HEK293 (cell line): ENCODE results near the gene KRT40.
"Not testable (repeated sequence)": the region's sequence is repeated elsewhere in the genome, so short reads cannot be mapped to it uniquely, and the experiment has no call there.

ENCODE experiments used
- CTCF ChIA-PET: fragments of 350-600 bp; formaldehyde crosslinking; extraction: SDS; loops from one replicate; lab custom pipeline; 2021; ENCODE audit warnings: antibody characterized with exemption; lab: Yijun Ruan, JAX
- POLR2A ChIA-PET: fragments of 300-600 bp; formaldehyde crosslinking; extraction: SDS; loops from one replicate; lab custom pipeline; 2020; ENCODE audit warnings: antibody characterized with exemption, inconsistent platforms; lab: Yijun Ruan, JAX
- H3K27ac ChIP-seq: fragments of 200-500 bp; sonication (Bioruptor generic); 2 replicates; pipeline ENCODE4 v1.5.1; 2014; ENCODE audit warnings: low read depth, low read length, control low read depth, inconsistent platforms; ENCODE audit errors: extremely low read depth
- H3K36me3 ChIP-seq, 2 experiments: fragments of 200-500 bp in 1 of 2; sonication (Bioruptor generic) in 1 of 2; 1 replicate in 1 of 2; 2 replicates in 1 of 2; pipeline ENCODE4 v1.5.1; 2014 to 2017; ENCODE audit warnings: inconsistent platforms in 2 of 2, low read length in 2 of 2; ENCODE audit not compliant: control insufficient read depth in 2 of 2, insufficient read depth in 1 of 2
- H3K4me1 ChIP-seq: fragments of 200-500 bp; sonication (Bioruptor generic); 2 replicates; pipeline ENCODE4 v1.5.1; 2014; ENCODE audit warnings: mild to moderate bottlenecking, low read length, inconsistent platforms; ENCODE audit not compliant: control insufficient read depth, insufficient read depth
- H3K4me3 ChIP-seq: 2 replicates; pipeline ENCODE4 v1.5.1; 2011; ENCODE audit warnings: low read depth, mild to moderate bottlenecking, control low read depth, low read length, moderate library complexity
- H3K9me3 ChIP-seq: fragments of 200-500 bp; sonication (Bioruptor generic); 2 replicates; pipeline ENCODE4 v1.5.1; 2014; ENCODE audit warnings: low read depth, low read length, inconsistent platforms; ENCODE audit not compliant: control insufficient read depth, insufficient read depth
- PBX3 ChIP-seq: sonication (generic); formaldehyde crosslinking; IDR thresholded peaks from 2 replicates; pipeline ENCODE4 v1.8.1; 2022; ENCODE audit warnings: mild to moderate bottlenecking, moderate library complexity, missing genetic modification reagents
- REPIN1 ChIP-seq: fragments of 450-650 bp; formaldehyde crosslinking; IDR thresholded peaks from 2 replicates; pipeline ENCODE4 v1.5.1; 2017; ENCODE audit warnings: missing biosample characterization, missing genetic modification characterization, low read depth
- ZBTB20 ChIP-seq: fragments of 450-650 bp; formaldehyde crosslinking; IDR thresholded peaks from 2 replicates; pipeline ENCODE4 v1.5.1; 2016; ENCODE audit warnings: missing biosample characterization, missing genetic modification characterization
- ZFHX2 ChIP-seq: fragments of 450-650 bp; formaldehyde crosslinking; conservative IDR thresholded peaks from 2 replicates; pipeline ENCODE4 v1.5.1; 2016; ENCODE audit warnings: missing biosample characterization, missing genetic modification characterization
- ZFP69B ChIP-seq: fragments of 450-650 bp; formaldehyde crosslinking; IDR thresholded peaks from 2 replicates; pipeline ENCODE4 v1.5.1; 2016; ENCODE audit warnings: missing biosample characterization, missing genetic modification characterization
- ZNF138 ChIP-seq: fragments of 450-650 bp; formaldehyde crosslinking; IDR thresholded peaks from 2 replicates; pipeline ENCODE4 v1.5.1; 2016; ENCODE audit warnings: missing biosample characterization, missing genetic modification characterization, borderline replicate concordance
- ZNF18 ChIP-seq: fragments of 450-650 bp; formaldehyde crosslinking; IDR thresholded peaks from 2 replicates; pipeline ENCODE4 v1.5.1; 2016; ENCODE audit warnings: missing biosample characterization, missing genetic modification characterization
- ZNF2 ChIP-seq: fragments of 450-650 bp; formaldehyde crosslinking; IDR thresholded peaks from 2 replicates; pipeline ENCODE4 v1.5.1; 2016; ENCODE audit warnings: missing biosample characterization, missing genetic modification characterization
- ZNF324 ChIP-seq: fragments of 450-650 bp; formaldehyde crosslinking; IDR thresholded peaks from 2 replicates; pipeline ENCODE4 v1.5.1; 2016; ENCODE audit warnings: missing biosample characterization, missing genetic modification characterization
- ZNF341 ChIP-seq: fragments of 450-650 bp; formaldehyde crosslinking; IDR thresholded peaks from 2 replicates; pipeline ENCODE4; 2016; ENCODE audit warnings: low read depth, missing biosample characterization, missing genetic modification characterization
- ZNF398 ChIP-seq: fragments of 450-650 bp; formaldehyde crosslinking; IDR thresholded peaks from 2 replicates; pipeline ENCODE4 v1.5.1; 2017; ENCODE audit warnings: missing biosample characterization, missing genetic modification characterization
- ZNF433 ChIP-seq: fragments of 450-650 bp; formaldehyde crosslinking; IDR thresholded peaks from 2 replicates; pipeline ENCODE4 v1.5.1; 2016; ENCODE audit warnings: missing biosample characterization, missing genetic modification characterization, low read depth
- ZNF488 ChIP-seq: fragments of 450-650 bp; formaldehyde crosslinking; IDR thresholded peaks from 2 replicates; pipeline ENCODE4 v1.5.1; 2016; ENCODE audit warnings: missing biosample characterization, missing genetic modification characterization
- ZNF558 ChIP-seq: fragments of 450-650 bp; formaldehyde crosslinking; IDR thresholded peaks from 2 replicates; pipeline ENCODE4 v1.5.1; 2016; ENCODE audit warnings: missing biosample characterization, missing genetic modification characterization
- ZNF704 ChIP-seq: fragments of 450-650 bp; formaldehyde crosslinking; IDR thresholded peaks from 2 replicates; pipeline ENCODE4 v1.5.1; 2016; ENCODE audit warnings: missing biosample characterization, missing genetic modification characterization
- ZNF791 ChIP-seq: fragments of 450-650 bp; formaldehyde crosslinking; IDR thresholded peaks from 2 replicates; pipeline ENCODE4 v1.5.1; 2016; ENCODE audit warnings: missing biosample characterization, missing genetic modification characterization

The KRT40 gene

GRCh38 chr17:41002814-41003213, 18.7 kb upstream of the KRT40 start:
- no peak for TF ChIP-seq REPIN1 (tag by site-specific recombination)
- no peak for TF ChIP-seq ZBTB20 (tag by site-specific recombination)
- no peak for TF ChIP-seq ZNF398 (tag by site-specific recombination)
- TF ChIP-seq ZNF558 (tag by site-specific recombination), result no peak
- TF ChIP-seq ZNF18 (tag by site-specific recombination), result no peak
- TF ChIP-seq ZNF341 (tag by site-specific recombination), result no peak
- TF ChIP-seq PBX3 (CRISPR knock-in tag), result no peak
- no peak for TF ChIP-seq ZNF488
- TF ChIP-seq ZNF138 (tag by site-specific recombination), result no peak
- no peak for TF ChIP-seq ZNF324 (tag by site-specific recombination)
- TF ChIP-seq ZNF704 (tag by site-specific recombination), result no peak
- TF ChIP-seq ZFP69B (tag by site-specific recombination), result no peak
- no peak for TF ChIP-seq ZNF2
- TF ChIP-seq ZNF791 (tag by site-specific recombination), result no peak
- TF ChIP-seq ZFHX2 (tag by site-specific recombination), result no peak
- TF ChIP-seq, all 188 proteins: peak for 0
- POLR2A ChIA-PET, result no interaction called here
- H3K4me1 ChIP-seq, result no peaks in the 10 kb centered on the region
- H3K36me3 ChIP-seq, result no peaks in the 10 kb centered on the region
- no peaks in the 10 kb centered on the region for H3K9me3 ChIP-seq
- CTCF ChIA-PET, result interaction anchor here (0.6 kb wide), 2 partner anchors 227 to 595 kb away, joined by 3 to 4 read pairs; no protein-coding TSS in a partner anchor
- no peak overlapping the region for H3K27ac ChIP-seq
- H3K4me3 ChIP-seq, result no peak overlapping the region

- no peak for TF ChIP-seq ZNF433 (tag by site-specific recombination)
- no peaks in the 10 kb centered on the region for H3K36me3 ChIP-seq
- H3K27ac ChIP-seq, result no peak overlapping the region
- H3K9me3 ChIP-seq, result no peaks in the 10 kb centered on the region
- no peaks in the 10 kb centered on the region for H3K4me1 ChIP-seq
- CTCF ChIA-PET, result no interaction called here
- H3K4me3 ChIP-seq, result no peak overlapping the region
- POLR2A ChIA-PET, result no interaction called here
Measured at GRCh38 chr17:41001795-41002194, 17.7 kb upstream of the KRT40 start.

GRCh38 chr17:40999563-40999962, 15.4 kb upstream of the KRT40 start, which contains the start of gene KRTAP3-2:
Gene KRTAP3-2, minus strand, starts transcription at chr17:40999906. Its CDS starts 53 bp downstream, at chr17:40999853.
- H3K27ac ChIP-seq, H3K36me3 ChIP-seq, H3K4me3 ChIP-seq, POLR2A ChIA-PET, H3K4me1 ChIP-seq, H3K9me3 ChIP-seq: not testable (repeated sequence)
- CTCF ChIA-PET, result interaction anchor here (0.7 kb wide), 1 partner anchor 579 kb away, joined by 3 read pairs; no protein-coding TSS in a partner anchor
